SU-DHL-6 (cell line): ENCODE results near the gene HMGA1.

Experiments used
- H2AFZ ChIP-seq: fragments of 200-600 bp; sonication (generic); 2 replicates; pipeline ENCODE4 v1.6.1; 2014; ENCODE audit warnings: low read depth, mild to moderate bottlenecking, moderate library complexity, mixed read lengths, antibody characterized with exemption, low read length; ENCODE audit not compliant: severe bottlenecking
- H3F3A ChIP-seq: fragments of 200-600 bp; shearing (Covaris generic); 2 replicates; pipeline ENCODE4 v1.6.0; 2016; ENCODE audit warnings: antibody characterized with exemption, mild to moderate bottlenecking; ENCODE audit not compliant: insufficient read depth
- H3K27ac ChIP-seq: fragments of 200-600 bp; sonication (generic); 2 replicates; pipeline ENCODE4 v1.5.1; 2016; ENCODE audit warnings: low read depth, mild to moderate bottlenecking, low read length, moderate library complexity, mixed read lengths
- H3K27me3 ChIP-seq: fragments of 200-600 bp; sonication (generic), shearing (Covaris generic); 2 replicates; pipeline ENCODE4 v1.6.0; 2014; ENCODE audit warnings: mild to moderate bottlenecking, low read length
- H3K36me3 ChIP-seq: fragments of 200-600 bp; sonication (generic); 2 replicates; pipeline ENCODE4 v1.6.1; 2014; ENCODE audit warnings: mild to moderate bottlenecking, low read length, mixed read lengths
- H3K4me2 ChIP-seq: fragments of 300-600, 200-600 bp; shearing (Covaris generic), sonication (generic); 2 replicates; pipeline ENCODE4 v1.6.0; 2014; ENCODE audit warnings: low read length, low read depth, mild to moderate bottlenecking; ENCODE audit not compliant: poor library complexity, severe bottlenecking
- H3K4me3 ChIP-seq: fragments of 200-600 bp; sonication (generic); 2 replicates; pipeline ENCODE4 v1.5.1; 2014; ENCODE audit warnings: antibody characterized with exemption, low read length, mild to moderate bottlenecking, mixed read lengths; ENCODE audit not compliant: insufficient read depth, poor library complexity, severe bottlenecking
- H3K79me2 ChIP-seq: fragments of 200-600 bp; sonication (generic); 2 replicates; pipeline ENCODE4 v1.6.1; 2014; ENCODE audit warnings: mild to moderate bottlenecking, low read length, moderate library complexity; ENCODE audit not compliant: insufficient read depth
- H3K9ac ChIP-seq: fragments of 200-600 bp; sonication (generic); 2 replicates; pipeline ENCODE4 v1.7.0; 2014; ENCODE audit warnings: mild to moderate bottlenecking, low read length
- H3K9me2 ChIP-seq: fragments of 200-600 bp; sonication (generic); replicated peaks from 2 replicates; pipeline ENCODE4 v1.6.1; 2014; ENCODE audit warnings: low read length; ENCODE audit not compliant: insufficient read depth
- H3K9me3 ChIP-seq: fragments of 200-600 bp; sonication (generic); 2 replicates; pipeline ENCODE4 v1.6.1; 2014; ENCODE audit warnings: low read length, mixed read lengths; ENCODE audit not compliant: insufficient read depth
- H4K20me1 ChIP-seq: fragments of 200-600 bp; sonication (generic); 2 replicates; pipeline ENCODE4 v1.6.1; 2014; ENCODE audit warnings: low read depth, mild to moderate bottlenecking, antibody characterized with exemption, low read length, moderate library complexity, mixed read lengths
- EZH2phosphoT487 ChIP-seq: fragments of 200-600 bp; sonication (generic), shearing (Covaris generic); conservative IDR thresholded peaks from 2 replicates; pipeline ENCODE4 v1.6.1; 2018; ENCODE audit warnings: mild to moderate bottlenecking, antibody characterized with exemption, low read length, moderate library complexity, mixed read lengths
- TF ChIP-seq, protein P1 (sequence below): fragments of 200-600 bp; sonication (generic); IDR thresholded peaks from one replicate; pipeline ENCODE4 v1.5.1; 2017; ENCODE audit warnings: antibody characterized with exemption, mild to moderate bottlenecking, low read length, moderate library complexity; ENCODE audit not compliant: insufficient read depth, poor library complexity, severe bottlenecking

The HMGA1 gene

DNA sequence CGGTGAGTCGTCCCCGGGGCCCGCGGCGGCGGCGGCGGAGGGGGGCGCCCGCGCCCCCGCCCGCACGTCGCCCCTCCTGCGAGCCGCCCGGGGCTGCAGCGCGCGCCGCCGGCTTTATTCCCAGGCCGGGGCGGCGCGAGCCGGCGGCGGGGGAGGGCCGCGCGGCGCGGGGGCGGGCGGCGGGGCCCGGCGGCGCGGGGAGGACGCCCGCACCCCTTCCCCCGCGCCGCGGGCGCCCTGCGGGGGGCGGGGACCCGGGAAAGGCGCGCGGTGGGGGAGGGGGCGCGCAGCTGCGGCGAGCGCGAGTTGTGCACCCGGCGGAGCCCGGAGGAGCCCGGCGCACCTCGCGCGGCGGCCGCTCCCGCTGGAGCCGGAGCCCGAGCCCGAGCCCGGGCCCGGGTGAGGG is 646 bp downstream of the HMGA1 start:
- Histone ChIP-seq H3K9ac (peak overlapping the region; percentile 100), H3K79me2 (peaks cover 49% of the 10 kb centered on the region), H3K9me3 (no peaks in the 10 kb centered on the region), H4K20me1 (peaks cover 25% of the 10 kb centered on the region), H3F3A (peaks cover 49% of the 10 kb centered on the region), H3K27me3 (no peaks in the 10 kb centered on the region), H3K9me2 (no peaks in the 10 kb centered on the region), H3K4me3 (peak overlapping the region; percentile 98), H3K4me2 (peak overlapping the region; percentile 84), H3K36me3 (peaks cover 23% of the 10 kb centered on the region), H2AFZ (no peak overlapping the region), H3K27ac (peak overlapping the region; percentile 94)
- TF ChIP-seq, protein P1, sequence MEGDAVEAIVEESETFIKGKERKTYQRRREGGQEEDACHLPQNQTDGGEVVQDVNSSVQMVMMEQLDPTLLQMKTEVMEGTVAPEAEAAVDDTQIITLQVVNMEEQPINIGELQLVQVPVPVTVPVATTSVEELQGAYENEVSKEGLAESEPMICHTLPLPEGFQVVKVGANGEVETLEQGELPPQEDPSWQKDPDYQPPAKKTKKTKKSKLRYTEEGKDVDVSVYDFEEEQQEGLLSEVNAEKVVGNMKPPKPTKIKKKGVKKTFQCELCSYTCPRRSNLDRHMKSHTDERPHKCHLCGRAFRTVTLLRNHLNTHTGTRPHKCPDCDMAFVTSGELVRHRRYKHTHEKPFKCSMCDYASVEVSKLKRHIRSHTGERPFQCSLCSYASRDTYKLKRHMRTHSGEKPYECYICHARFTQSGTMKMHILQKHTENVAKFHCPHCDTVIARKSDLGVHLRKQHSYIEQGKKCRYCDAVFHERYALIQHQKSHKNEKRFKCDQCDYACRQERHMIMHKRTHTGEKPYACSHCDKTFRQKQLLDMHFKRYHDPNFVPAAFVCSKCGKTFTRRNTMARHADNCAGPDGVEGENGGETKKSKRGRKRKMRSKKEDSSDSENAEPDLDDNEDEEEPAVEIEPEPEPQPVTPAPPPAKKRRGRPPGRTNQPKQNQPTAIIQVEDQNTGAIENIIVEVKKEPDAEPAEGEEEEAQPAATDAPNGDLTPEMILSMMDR, result no peak
- no peak for TF ChIP-seq EZH2phosphoT487

DNA sequence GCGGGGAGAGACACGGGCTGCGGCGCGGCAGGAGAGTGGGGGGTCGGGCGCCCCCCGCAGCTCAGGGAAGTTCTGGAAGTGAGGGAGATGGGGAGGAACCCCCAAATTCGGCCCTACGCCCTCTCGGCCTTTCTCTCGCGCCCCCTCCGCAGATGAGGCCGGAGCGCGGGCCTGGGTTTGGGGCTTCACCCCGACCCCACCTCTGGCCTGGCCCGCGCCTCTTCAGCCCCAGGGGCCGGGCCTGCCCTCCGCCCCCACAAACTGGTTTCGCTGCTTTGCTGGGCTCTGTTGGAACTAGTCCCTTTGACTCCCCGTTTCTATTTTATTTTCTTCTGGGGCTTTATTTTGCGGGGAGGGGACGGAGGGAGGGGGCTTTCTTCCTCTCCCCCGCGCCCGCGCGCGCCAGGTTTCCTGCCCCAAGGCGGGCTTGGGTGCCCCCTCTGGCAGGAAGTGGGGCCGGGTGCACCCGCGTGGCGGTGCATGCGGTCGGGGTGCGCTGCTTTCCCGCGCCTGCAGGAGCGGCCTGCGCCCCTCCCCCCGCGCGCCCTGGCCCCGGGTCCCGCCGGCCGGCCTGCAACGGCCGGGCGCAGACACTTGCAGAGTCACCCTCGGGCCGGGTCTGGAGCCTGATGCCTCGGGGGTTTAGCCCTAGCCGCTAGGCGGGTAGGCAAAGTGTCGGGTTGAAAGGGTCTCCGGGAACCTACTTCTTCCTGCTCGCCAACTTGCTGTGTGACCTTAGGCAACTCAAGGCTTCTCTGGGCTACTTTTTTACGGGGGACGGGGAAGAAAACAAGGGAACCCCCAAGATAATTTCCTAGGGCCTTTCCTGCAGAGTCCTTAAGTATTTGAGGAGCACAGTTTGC is 1.3 kb downstream of the HMGA1 start:
- H2AFZ ChIP-seq, result no peak overlapping the region
- H3K27ac ChIP-seq, result peak overlapping the region; percentile 94
- H3K4me3 ChIP-seq, result peak overlapping the region; percentile 98
- H3F3A ChIP-seq, result peaks cover 55% of the 10 kb centered on the region
- no peak for TF ChIP-seq EZH2phosphoT487
- TF ChIP-seq, protein P1, result peak; percentile 58
- peaks cover 54% of the 10 kb centered on the region for H3K79me2 ChIP-seq
- peaks cover 25% of the 10 kb centered on the region for H4K20me1 ChIP-seq
- H3K9me2 ChIP-seq, result no peaks in the 10 kb centered on the region
- H3K36me3 ChIP-seq, result peaks cover 25% of the 10 kb centered on the region
- peak overlapping the region; percentile 84 for H3K4me2 ChIP-seq
- H3K9ac ChIP-seq, result peak overlapping the region; percentile 100
- H3K27me3 ChIP-seq, result no peaks in the 10 kb centered on the region
- no peaks in the 10 kb centered on the region for H3K9me3 ChIP-seq

DNA sequence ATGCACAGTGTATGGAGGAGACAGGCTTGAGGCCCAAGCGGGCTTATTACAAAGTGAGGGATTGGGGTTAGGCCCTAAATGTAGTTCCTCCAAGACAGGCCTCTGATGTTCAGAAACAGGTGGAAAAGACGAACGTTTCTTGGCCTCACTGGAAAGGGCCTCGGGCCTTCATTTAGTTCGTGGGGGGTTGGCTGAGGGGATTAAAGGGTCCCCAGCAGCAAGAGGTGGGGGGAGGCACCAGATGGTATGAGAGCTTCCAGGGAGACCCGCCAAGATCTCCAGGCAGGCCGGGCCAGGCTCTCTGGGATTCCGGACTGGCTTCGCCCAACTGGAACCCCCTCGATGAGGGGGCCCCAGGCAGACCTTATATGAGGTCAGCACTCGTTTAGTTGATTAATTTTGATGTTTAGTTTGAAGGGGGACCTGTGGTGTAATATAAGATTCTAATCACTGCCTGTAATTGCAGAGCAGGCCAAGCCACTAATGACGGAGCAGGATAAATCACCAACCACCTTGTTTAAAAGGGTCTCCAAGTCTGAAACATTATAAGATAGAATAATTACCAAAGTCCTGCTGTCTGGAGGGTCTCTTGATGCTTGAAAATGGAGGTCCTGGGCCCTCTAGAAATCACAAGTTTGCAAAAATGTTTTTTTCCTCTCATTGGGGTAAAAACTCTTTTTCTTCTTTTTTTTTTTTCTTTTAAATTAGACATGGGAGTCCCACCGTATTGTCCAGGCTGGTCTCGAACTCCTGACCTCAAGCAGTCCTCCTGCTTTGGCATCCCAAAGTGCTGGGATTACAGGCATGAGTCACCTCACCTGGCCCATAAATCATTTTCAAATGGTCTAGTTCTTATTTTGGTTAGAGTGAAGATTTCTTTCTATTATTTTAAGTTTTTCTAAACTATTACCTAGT is 2.2 kb downstream of the HMGA1 start:
- H3K9me2 ChIP-seq, result no peaks in the 10 kb centered on the region
- peak overlapping the region; percentile 98 for H3K4me3 ChIP-seq
- H4K20me1 ChIP-seq, result peaks cover 25% of the 10 kb centered on the region
- TF ChIP-seq EZH2phosphoT487, result no peak
- TF ChIP-seq, protein P1, result no peak
- H3K9me3 ChIP-seq, result no peaks in the 10 kb centered on the region
- H3K79me2 ChIP-seq, result peaks cover 54% of the 10 kb centered on the region
- peak overlapping the region; percentile 100 for H3K9ac ChIP-seq
- H3K36me3 ChIP-seq, result peaks cover 28% of the 10 kb centered on the region
- peaks cover 58% of the 10 kb centered on the region for H3F3A ChIP-seq
- no peaks in the 10 kb centered on the region for H3K27me3 ChIP-seq
- peak overlapping the region; percentile 84 for H3K4me2 ChIP-seq
- H3K27ac ChIP-seq, result peak overlapping the region; percentile 94
- H2AFZ ChIP-seq, result no peak overlapping the region
